ENCODE measurements around the gene RPL21.
"Not testable (repeated sequence)": the region's sequence is repeated elsewhere in the genome, so short reads cannot be mapped to it uniquely, and the experiment has no call there.

Gene RPL21

GRCh38 chr13:27274631-27275030, 23.3 kb downstream of the RPL21 start:
- H3K4me2 ChIP-seq (ENCODE audit: low read length) = no peak overlapping the region
- no peak overlapping the region for H3K4me3 ChIP-seq (ENCODE audit: low read length)
- no peak overlapping the region for H3K9ac ChIP-seq (ENCODE audit: low read depth, low read length)
- peaks cover 27% of the 10 kb centered on the region for H3K4me1 ChIP-seq (ENCODE audit: control insufficient read depth, insufficient read depth, low read length)
- no peaks in the 10 kb centered on the region for H3K9me3 ChIP-seq (replicated peaks; ENCODE audit: low read length)
- peaks cover 44% of the 10 kb centered on the region for H3K27me3 ChIP-seq (ENCODE audit: control insufficient read depth, insufficient read depth, low read length)
- H3K36me3 ChIP-seq (ENCODE audit: insufficient read depth, low read length) = no peaks in the 10 kb centered on the region

- H3K27me3 ChIP-seq (ENCODE audit: control insufficient read depth, insufficient read depth, low read length) = peaks cover 56% of the 10 kb centered on the region
- H3K4me2 ChIP-seq (ENCODE audit: low read length) = no peak overlapping the region
- H3K9me3 ChIP-seq (replicated peaks; ENCODE audit: low read length) = no peaks in the 10 kb centered on the region
- no peak overlapping the region for H3K4me3 ChIP-seq (ENCODE audit: low read length)
- peaks cover 25% of the 10 kb centered on the region for H3K4me1 ChIP-seq (ENCODE audit: control insufficient read depth, insufficient read depth, low read length)
- H3K36me3 ChIP-seq (ENCODE audit: insufficient read depth, low read length) = no peaks in the 10 kb centered on the region
- no peak overlapping the region for H3K9ac ChIP-seq (ENCODE audit: low read depth, low read length)
Measured at GRCh38 chr13:27276188-27276587, 24.8 kb downstream of the RPL21 start.

GRCh38 chr13:27279506-27279905, 28.1 kb downstream of the RPL21 start:
- Histone ChIP-seq H3K36me3 (ENCODE audit: insufficient read depth, low read length) (no peaks in the 10 kb centered on the region), H3K9ac (ENCODE audit: low read depth, low read length) (no peak overlapping the region), H3K4me2 (ENCODE audit: low read length) (no peak overlapping the region), H3K4me3 (ENCODE audit: low read length) (no peak overlapping the region), H3K27me3 (ENCODE audit: control insufficient read depth, insufficient read depth, low read length) (peaks cover 68% of the 10 kb centered on the region), H3K4me1 (ENCODE audit: control insufficient read depth, insufficient read depth, low read length) (no peaks in the 10 kb centered on the region), H3K9me3 (replicated peaks; ENCODE audit: low read length) (no peaks in the 10 kb centered on the region)

GRCh38 chr13:27280009-27280656, 28.8 kb downstream of the RPL21 start:
- Histone ChIP-seq H3K4me1 (ENCODE audit: control insufficient read depth, insufficient read depth, low read length) (no peaks in the 10 kb centered on the region), H3K27me3 (ENCODE audit: control insufficient read depth, insufficient read depth, low read length) (peaks cover 62% of the 10 kb centered on the region), H3K9me3 (replicated peaks; ENCODE audit: low read length) (no peaks in the 10 kb centered on the region), H3K4me2 (ENCODE audit: low read length) (no peak overlapping the region), H3K4me3 (ENCODE audit: low read length) (no peak overlapping the region), H3K9ac (ENCODE audit: low read depth, low read length) (no peak overlapping the region), H3K36me3 (ENCODE audit: insufficient read depth, low read length) (no peaks in the 10 kb centered on the region)

- H3K9ac ChIP-seq (ENCODE audit: low read depth, low read length) = no peak overlapping the region
- H3K4me1 ChIP-seq (ENCODE audit: control insufficient read depth, insufficient read depth, low read length) = no peaks in the 10 kb centered on the region
- no peak overlapping the region for H3K4me3 ChIP-seq (ENCODE audit: low read length)
- no peaks in the 10 kb centered on the region for H3K9me3 ChIP-seq (replicated peaks; ENCODE audit: low read length)
- no peak overlapping the region for H3K4me2 ChIP-seq (ENCODE audit: low read length)
- peaks cover 55% of the 10 kb centered on the region for H3K27me3 ChIP-seq (ENCODE audit: control insufficient read depth, insufficient read depth, low read length)
- H3K36me3 ChIP-seq (ENCODE audit: insufficient read depth, low read length) = no peaks in the 10 kb centered on the region
Measured at GRCh38 chr13:27280841-27281240, 29.5 kb downstream of the RPL21 start.

- Histone ChIP-seq H3K9me3 (replicated peaks; ENCODE audit: low read length) (no peaks in the 10 kb centered on the region), H3K4me1 (ENCODE audit: control insufficient read depth, insufficient read depth, low read length) (no peaks in the 10 kb centered on the region), H3K27me3 (ENCODE audit: control insufficient read depth, insufficient read depth, low read length) (peaks cover 51% of the 10 kb centered on the region)
Measured at GRCh38 chr13:27281420-27281819, 30.1 kb downstream of the RPL21 start.

GRCh38 chr13:27283906-27284493, 32.6 kb downstream of the RPL21 start:
- H3K4me2 ChIP-seq (ENCODE audit: low read length) = no peak overlapping the region
- H3K4me3 ChIP-seq (ENCODE audit: low read length) = no peak overlapping the region
- no peak overlapping the region for H3K9ac ChIP-seq (ENCODE audit: low read depth, low read length)
- peaks cover 34% of the 10 kb centered on the region for H3K27me3 ChIP-seq (ENCODE audit: control insufficient read depth, insufficient read depth, low read length)
- no peaks in the 10 kb centered on the region for H3K4me1 ChIP-seq (ENCODE audit: control insufficient read depth, insufficient read depth, low read length)
- H3K9me3 ChIP-seq (replicated peaks; ENCODE audit: low read length) = no peaks in the 10 kb centered on the region
- no peaks in the 10 kb centered on the region for H3K36me3 ChIP-seq (ENCODE audit: insufficient read depth, low read length)

More at GRCh38 chr13:27281420-27281819, 30.1 kb downstream of the RPL21 start:
- H3K9ac ChIP-seq (ENCODE audit: low read depth, low read length) = no peak overlapping the region
- H3K4me2 ChIP-seq (ENCODE audit: low read length) = no peak overlapping the region
- no peaks in the 10 kb centered on the region for H3K36me3 ChIP-seq (ENCODE audit: insufficient read depth, low read length)
- H3K4me3 ChIP-seq (ENCODE audit: low read length) = no peak overlapping the region

GRCh38 chr13:27288392-27288791, 37.0 kb downstream of the RPL21 start:
- no peaks in the 10 kb centered on the region for H3K36me3 ChIP-seq (ENCODE audit: insufficient read depth, low read length)
- no peak overlapping the region for H3K4me2 ChIP-seq (ENCODE audit: low read length)
- H3K4me1 ChIP-seq (ENCODE audit: control insufficient read depth, insufficient read depth, low read length) = no peaks in the 10 kb centered on the region
- H3K4me3 ChIP-seq (ENCODE audit: low read length) = no peak overlapping the region
- peaks cover 23% of the 10 kb centered on the region for H3K27me3 ChIP-seq (ENCODE audit: control insufficient read depth, insufficient read depth, low read length)
- H3K9ac ChIP-seq (ENCODE audit: low read depth, low read length) = no peak overlapping the region
- no peaks in the 10 kb centered on the region for H3K9me3 ChIP-seq (replicated peaks; ENCODE audit: low read length)

GRCh38 chr13:27289011-27289665, 37.8 kb downstream of the RPL21 start:
- Histone ChIP-seq H3K36me3 (ENCODE audit: insufficient read depth, low read length) (no peaks in the 10 kb centered on the region), H3K4me1 (ENCODE audit: control insufficient read depth, insufficient read depth, low read length) (no peaks in the 10 kb centered on the region), H3K4me2 (ENCODE audit: low read length) (no peak overlapping the region), H3K4me3 (ENCODE audit: low read length) (no peak overlapping the region), H3K9me3 (replicated peaks; ENCODE audit: low read length) (no peaks in the 10 kb centered on the region), H3K9ac (ENCODE audit: low read depth, low read length) (no peak overlapping the region), H3K27me3 (ENCODE audit: control insufficient read depth, insufficient read depth, low read length) (peaks cover 30% of the 10 kb centered on the region)

- no peak overlapping the region for H3K4me3 ChIP-seq (ENCODE audit: low read length)
- no peak overlapping the region for H3K9ac ChIP-seq (ENCODE audit: low read depth, low read length)
- no peaks in the 10 kb centered on the region for H3K4me1 ChIP-seq (ENCODE audit: control insufficient read depth, insufficient read depth, low read length)
- H3K9me3 ChIP-seq (replicated peaks; ENCODE audit: low read length) = no peaks in the 10 kb centered on the region
- H3K36me3 ChIP-seq (ENCODE audit: insufficient read depth, low read length) = no peaks in the 10 kb centered on the region
- no peak overlapping the region for H3K4me2 ChIP-seq (ENCODE audit: low read length)
- peaks cover 45% of the 10 kb centered on the region for H3K27me3 ChIP-seq (ENCODE audit: control insufficient read depth, insufficient read depth, low read length)
Measured at GRCh38 chr13:27290715-27291114, 39.4 kb downstream of the RPL21 start.

- not testable (repeated sequence) for H3K4me1 ChIP-seq (ENCODE audit: control insufficient read depth, insufficient read depth, low read length); H3K36me3 ChIP-seq (ENCODE audit: insufficient read depth, low read length); H3K4me3 ChIP-seq (ENCODE audit: low read length); H3K9me3 ChIP-seq (replicated peaks; ENCODE audit: low read length); H3K4me2 ChIP-seq (ENCODE audit: low read length); H3K9ac ChIP-seq (ENCODE audit: low read depth, low read length)
- peaks cover 54% of the 10 kb centered on the region for H3K27me3 ChIP-seq (ENCODE audit: control insufficient read depth, insufficient read depth, low read length)
Measured at GRCh38 chr13:27291967-27292366, 40.6 kb downstream of the RPL21 start.

Data from skeletal muscle satellite cell (primary cell).